ENCODE measurements around the gene PLSCR4.
"Not testable (repeated sequence)": the region's sequence is repeated elsewhere in the genome, so short reads cannot be mapped to it uniquely, and the experiment has no call there.

PLSCR4 gene

GRCh38 chr3:146250449-146251382, at the start of gene PLSCR4:
Gene PLSCR4 (minus strand): TSS chr3:146251105. CDS start chr3:146222071, 29,034 bp downstream.
- no peak for DNase-seq (ENCODE audit: low read depth in 2 of 2)

DNA sequence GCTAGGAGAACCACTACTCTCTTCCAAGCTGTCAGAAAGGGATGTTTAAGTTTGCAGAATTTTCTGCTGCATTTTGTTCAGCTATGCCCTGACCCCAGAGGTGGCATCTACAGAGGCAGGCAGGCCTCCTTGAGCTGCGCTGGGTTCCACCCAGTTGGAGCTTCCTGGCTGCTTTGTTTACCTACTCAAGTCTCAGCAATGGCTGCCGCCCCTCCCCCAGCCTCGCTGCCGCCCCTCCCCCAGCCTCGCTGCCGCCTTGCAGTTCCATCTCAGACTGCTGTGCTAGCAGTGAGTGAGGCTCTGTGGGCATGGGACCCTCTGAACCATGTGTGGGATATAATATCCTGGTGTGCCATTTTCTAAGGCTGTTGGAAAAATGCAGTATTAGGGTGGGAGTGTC, 42.5 kb upstream of the PLSCR4 start:
- DNase-seq (ENCODE audit: low read depth in 2 of 2): not testable (repeated sequence)

- no peak for DNase-seq (ENCODE audit: low read depth in 2 of 2)
These were observed 33.0 kb upstream of the PLSCR4 start for GRCh38 chr3:146283781-146284445.

DNA sequence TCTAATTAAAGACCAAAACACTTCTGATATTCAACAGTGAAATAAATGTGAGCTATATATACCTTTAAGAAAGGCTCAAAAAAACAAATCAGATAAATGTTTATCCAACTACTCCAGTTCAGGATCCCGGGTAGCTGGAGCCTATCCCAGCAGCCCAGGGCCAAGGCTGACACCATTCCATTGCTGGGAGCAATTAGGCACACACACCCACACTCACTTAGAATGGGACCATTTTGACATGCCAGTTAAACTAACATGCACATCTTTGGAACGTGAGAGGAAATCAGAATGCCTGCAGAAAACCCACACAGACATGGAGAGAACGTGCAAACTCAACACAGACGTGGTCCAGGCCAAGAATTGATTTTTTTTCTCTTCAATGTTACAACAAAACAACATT, 30.0 kb upstream of the PLSCR4 start:
- no peak for DNase-seq (ENCODE audit: low read depth in 2 of 2)

GRCh38 chr3:146279951-146280350, 29.0 kb upstream of the PLSCR4 start:
- DNase-seq (ENCODE audit: low read depth in 2 of 2): no peak

DNA sequence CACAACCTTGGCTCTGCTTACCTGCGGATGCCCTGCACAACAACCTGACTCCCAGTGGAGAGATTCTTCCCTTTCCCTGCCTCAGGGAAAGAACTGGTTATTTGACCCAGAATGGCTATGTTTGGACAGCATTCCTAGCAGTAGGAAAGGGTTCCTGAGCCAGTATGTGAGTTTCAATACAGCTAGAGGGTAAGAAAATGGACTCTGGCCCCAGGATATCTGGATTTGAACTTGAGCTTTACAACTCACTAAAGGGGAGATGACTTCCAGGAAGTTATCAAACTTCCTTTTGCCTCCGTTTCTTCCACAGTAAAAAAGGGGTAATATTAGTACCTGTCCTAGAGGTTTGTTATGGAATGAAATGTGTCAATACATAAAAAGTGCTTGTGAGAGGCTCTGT, 28.1 kb upstream of the PLSCR4 start:
- DNase-seq (ENCODE audit: low read depth in 2 of 2): no peak

GRCh38 chr3:146277953-146278631, 27.2 kb upstream of the PLSCR4 start:
- DNase-seq (ENCODE audit: low read depth in 2 of 2): no peak

DNA sequence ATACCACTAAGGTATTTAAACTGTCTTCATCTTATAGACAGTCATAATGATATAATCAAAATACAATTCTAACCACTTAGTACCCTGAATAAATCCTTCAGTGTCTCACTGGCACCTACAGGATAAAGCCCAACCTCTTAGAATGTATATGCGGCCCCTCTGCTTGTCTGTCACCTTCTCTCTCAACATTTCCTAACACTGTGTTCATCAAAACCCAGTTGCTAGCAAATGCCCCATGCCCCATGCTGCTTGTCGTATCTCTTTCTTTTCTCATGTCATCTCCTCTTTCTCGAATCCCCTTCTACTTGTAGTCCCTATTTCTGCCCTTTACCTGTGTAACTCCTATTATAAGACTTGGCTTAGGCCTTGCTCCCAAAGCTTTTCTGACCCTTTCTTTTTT, 24.6 kb upstream of the PLSCR4 start:
- no peak for DNase-seq (ENCODE audit: low read depth in 2 of 2)

GRCh38 chr3:146274833-146275232, 23.9 kb upstream of the PLSCR4 start:
- no peak for DNase-seq (ENCODE audit: low read depth in 2 of 2)

DNA sequence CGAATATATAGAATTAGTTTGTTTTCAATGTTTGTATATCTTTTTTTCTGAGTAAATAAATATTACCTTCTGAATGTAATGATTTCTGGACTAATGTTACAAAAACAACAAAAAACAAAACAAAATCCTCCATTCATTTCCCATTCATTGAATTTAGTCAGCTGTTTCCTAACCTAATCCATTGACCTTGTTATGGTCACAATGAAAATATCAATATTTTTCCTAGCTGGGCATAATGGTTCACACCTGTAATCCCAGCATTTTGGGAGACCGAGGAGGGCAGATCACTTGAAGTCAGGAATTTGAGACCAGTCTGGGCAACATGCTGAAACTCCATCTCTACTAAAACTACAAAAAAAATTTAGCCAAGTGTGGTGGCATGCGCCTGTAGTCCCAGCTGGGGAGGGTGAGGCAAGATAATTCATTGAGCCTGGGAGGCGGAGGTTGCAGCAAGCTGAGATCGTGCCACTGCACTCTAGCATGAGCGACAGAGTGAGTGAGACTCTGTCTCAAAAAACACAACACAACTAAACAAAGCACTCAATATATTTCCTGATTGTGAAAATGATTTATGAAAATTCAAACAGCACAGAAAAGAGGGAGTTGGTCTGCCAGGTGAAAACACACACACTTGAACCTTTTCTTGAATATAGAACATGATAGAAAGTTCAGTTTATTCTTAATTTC, 23.0 kb upstream of the PLSCR4 start:
- DNase-seq (ENCODE audit: low read depth in 2 of 2): no peak

DNA sequence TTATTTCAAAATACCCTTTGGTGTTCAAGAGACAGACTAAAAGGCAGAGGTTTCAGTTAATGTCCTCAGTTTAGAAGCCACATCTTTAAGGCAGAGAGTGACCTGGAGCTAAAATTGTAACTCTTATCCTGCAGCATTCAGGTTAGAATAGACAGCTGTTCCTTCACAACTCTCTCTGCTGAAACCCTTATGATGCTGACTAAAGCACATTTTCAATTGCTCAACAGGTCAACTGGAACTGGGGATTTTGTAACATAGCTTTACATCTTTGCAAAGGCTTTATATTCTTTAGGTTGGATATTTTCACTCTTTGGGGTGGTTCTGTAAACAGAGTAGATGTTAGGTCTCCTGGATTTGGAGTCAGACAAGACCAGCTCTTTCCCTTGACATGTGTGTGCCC, 20.3 kb upstream of the PLSCR4 start:
- no peak for DNase-seq (ENCODE audit: low read depth in 2 of 2)

GRCh38 chr3:146269271-146269670, 18.4 kb upstream of the PLSCR4 start:
- no peak for DNase-seq (ENCODE audit: low read depth in 2 of 2)

GRCh38 chr3:146268535-146269219, 17.8 kb upstream of the PLSCR4 start:
- DNase-seq (ENCODE audit: low read depth in 2 of 2): no peak

- no peak for DNase-seq (ENCODE audit: low read depth in 2 of 2)
These were observed 14.8 kb upstream of the PLSCR4 start for GRCh38 chr3:146265720-146266119.

- no peak for DNase-seq (ENCODE audit: low read depth in 2 of 2)
These were observed 11.6 kb upstream of the PLSCR4 start for GRCh38 chr3:146262371-146263110.

DNA sequence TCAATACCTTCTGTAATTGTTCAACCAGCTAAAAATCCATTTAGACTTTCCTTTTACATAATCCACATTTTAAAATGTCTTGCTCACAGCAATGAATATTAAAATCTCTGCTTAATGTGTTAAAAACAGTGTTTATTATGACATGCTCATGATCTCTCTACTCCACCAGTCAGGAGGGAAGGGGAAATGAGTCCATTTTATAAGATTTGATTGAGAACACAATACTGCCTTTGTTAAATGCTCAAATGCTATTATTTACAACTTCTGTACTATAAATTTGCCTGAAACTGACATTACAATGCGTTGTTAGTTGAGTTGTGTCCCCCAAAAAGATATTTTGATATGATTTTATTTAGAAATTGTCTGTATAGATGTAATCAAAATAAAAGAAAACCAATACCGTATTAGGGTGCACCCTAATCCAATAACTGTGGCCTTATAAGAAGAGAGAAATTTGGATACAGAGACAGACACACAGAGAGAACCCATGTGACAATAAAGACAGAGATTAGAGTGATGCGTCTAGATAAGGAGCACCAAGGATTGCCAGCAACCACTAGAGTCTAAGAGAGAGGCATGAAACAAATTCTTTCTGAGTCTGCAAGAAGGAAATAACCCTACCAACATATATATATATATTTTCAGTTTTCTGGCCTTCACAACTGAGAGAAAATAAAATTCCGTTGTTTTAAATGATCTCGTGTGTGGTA, 9.1 kb upstream of the PLSCR4 start:
- no peak for DNase-seq (ENCODE audit: low read depth in 2 of 2)

DNA sequence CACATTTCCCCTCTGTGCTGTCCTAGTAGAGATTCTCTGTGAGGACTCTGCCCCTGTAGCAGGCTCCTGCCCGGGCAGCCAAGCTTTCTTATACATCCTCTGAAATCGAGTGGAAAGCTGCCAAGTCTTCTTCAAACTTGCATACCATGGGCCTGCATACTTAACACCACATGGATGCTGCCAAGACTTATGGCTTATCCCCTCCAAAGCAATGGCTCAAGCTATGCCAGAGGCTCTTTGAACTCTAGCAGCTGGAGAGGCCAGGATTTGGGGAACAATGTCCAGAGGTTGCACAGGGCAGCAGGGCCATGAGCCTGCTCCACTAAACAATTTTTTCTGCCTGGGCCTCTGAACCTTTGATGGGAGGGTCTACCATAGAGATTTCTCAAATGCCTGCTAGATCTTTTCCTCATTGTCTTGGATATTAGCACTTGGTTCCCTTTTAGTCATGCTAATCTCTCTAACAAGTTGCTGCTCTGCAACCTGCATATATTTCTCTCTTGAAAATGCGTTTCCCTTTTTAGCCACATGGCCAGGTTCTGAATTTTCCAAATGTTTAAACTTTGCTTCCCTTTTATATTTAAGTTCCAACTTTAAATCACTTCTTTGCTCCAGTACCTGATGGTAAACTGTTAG, 6.1 kb upstream of the PLSCR4 start:
- no peak for DNase-seq (ENCODE audit: low read depth in 2 of 2)

DNA sequence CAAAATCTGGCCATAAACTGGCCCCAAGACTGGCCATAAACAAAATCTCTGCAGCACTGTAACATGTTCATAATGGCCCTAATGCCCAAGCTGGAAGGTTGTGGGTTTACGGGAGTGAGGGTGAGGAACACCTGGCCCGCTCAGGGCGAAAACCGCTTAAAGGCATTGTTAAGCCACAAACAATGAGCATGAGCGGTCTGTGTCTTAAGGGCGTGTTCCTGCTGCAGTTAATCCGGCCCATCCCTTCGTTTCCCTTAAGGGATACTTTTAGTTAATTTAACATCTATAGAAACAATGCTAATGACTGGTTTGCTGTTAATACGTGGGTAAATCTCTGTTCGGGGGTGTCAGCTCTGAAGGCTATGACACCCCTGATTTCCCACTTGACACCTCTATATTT, 1.5 kb upstream of the PLSCR4 start:
- DNase-seq (ENCODE audit: low read depth in 2 of 2): not testable (repeated sequence)

GRCh38 chr3:146249921-146250320, 984 bp downstream of the PLSCR4 start:
- DNase-seq (ENCODE audit: low read depth in 2 of 2): no peak

Measured in stimulated activated CD4-positive, alpha-beta T cell treated with anti-CD3 and anti-CD28 coated beads, Interleukin-1b, Interleukin-23, amount 100 ng/mL, for 1 hour (primary cell).